Mucosa of rectum (tissue), 2 donors: ENCODE results near the gene KCTD18.

ENCODE experiments used
- H3K27ac ChIP-seq, 2 donors: one replicate each; pipeline ENCODE4 v1.7.0; 2013; ENCODE audit warnings: inconsistent platforms in 2 of 2, low read depth in 2 of 2, low read length in 2 of 2
- H3K27me3 ChIP-seq, 2 donors: one replicate each; pipeline ENCODE4 v1.7.0; 2013; ENCODE audit warnings: low read length in 2 of 2; ENCODE audit not compliant: control insufficient read depth in 2 of 2, insufficient read depth in 2 of 2
- H3K36me3 ChIP-seq, 2 donors: one replicate each; pipeline ENCODE4 v1.7.0; 2013; ENCODE audit warnings: low read length in 2 of 2; ENCODE audit not compliant: control insufficient read depth in 2 of 2, insufficient read depth in 2 of 2
- H3K4me1 ChIP-seq, 2 donors: one replicate each; pipeline ENCODE4 v1.7.0; 2013; ENCODE audit warnings: low read length in 2 of 2, mild to moderate bottlenecking in 1 of 2; ENCODE audit not compliant: control insufficient read depth in 2 of 2, insufficient read depth in 2 of 2
- H3K4me3 ChIP-seq, 2 donors: one replicate each; pipeline ENCODE4 v1.7.0; 2013; ENCODE audit warnings: low read length in 2 of 2
- H3K9ac ChIP-seq, 2 donors: one replicate each; pipeline ENCODE4 v1.7.0; 2013; ENCODE audit warnings: low read length in 2 of 2, low read depth in 1 of 2, mild to moderate bottlenecking in 1 of 2
- H3K9me3 ChIP-seq, 2 donors: one replicate each; pipeline ENCODE4 v1.7.0; 2013; ENCODE audit warnings: low read length in 2 of 2; ENCODE audit not compliant: control insufficient read depth in 2 of 2
- donor health status: healthy.
- donor health status: Normal muscosa, but diverticular disease.

Gene KCTD18

DNA sequence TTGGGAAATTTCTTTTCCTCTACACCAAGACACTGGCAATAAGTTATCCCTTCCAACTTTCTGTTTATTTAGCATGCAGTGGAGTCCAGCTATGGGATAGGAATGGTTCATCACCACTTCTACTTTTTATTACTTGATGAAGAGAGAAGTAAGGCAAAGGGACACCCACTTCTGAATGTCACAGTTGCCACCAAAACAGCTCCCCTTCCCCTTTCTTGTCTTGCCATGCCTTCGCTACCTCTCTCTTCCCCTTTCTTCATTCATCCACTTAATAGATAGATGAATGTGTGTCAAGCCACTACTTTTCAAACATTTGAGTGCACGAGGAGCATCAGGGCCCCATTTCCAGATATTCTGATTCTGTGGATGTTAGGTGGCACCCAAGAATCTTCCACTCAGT lies 59.6 kb downstream of the KCTD18 start:
- Histone ChIP-seq H3K9ac (no peak overlapping the region), H3K27me3 (no peaks in the 10 kb centered on the region), H3K27ac (no peak overlapping the region), H3K9me3 (no peaks in the 10 kb centered on the region), H3K4me1 (no peaks in the 10 kb centered on the region), H3K36me3 (peaks cover 7 to 17% of the 10 kb centered on the region in 2 donors), H3K4me3 (no peak overlapping the region)

DNA sequence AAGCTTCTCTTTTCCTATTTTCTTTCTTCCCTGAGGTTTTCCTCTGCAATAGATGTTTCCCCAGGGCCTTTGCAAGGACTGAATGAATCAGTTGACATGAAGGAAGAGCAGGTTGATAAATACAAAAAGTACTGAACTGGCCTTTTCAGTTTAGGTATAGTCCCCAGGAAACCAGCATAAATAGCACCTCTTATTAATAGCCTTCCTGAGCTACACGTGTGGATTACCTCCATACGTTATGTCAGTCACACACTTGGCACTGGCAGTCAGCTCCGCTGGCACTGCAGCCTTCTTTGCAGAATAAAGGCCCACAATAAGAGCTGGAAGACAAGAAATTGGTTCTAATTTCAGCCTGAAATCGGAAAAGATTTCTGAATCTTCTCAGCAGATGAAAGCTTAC lies 60.7 kb downstream of the KCTD18 start:
- Histone ChIP-seq H3K9ac (no peak overlapping the region), H3K9me3 (no peaks in the 10 kb centered on the region), H3K27ac (no peak overlapping the region), H3K4me1 (no peaks in the 10 kb centered on the region), H3K27me3 (no peaks in the 10 kb centered on the region), H3K36me3 (peaks cover 7 to 21% of the 10 kb centered on the region in 2 donors), H3K4me3 (no peak overlapping the region)

DNA sequence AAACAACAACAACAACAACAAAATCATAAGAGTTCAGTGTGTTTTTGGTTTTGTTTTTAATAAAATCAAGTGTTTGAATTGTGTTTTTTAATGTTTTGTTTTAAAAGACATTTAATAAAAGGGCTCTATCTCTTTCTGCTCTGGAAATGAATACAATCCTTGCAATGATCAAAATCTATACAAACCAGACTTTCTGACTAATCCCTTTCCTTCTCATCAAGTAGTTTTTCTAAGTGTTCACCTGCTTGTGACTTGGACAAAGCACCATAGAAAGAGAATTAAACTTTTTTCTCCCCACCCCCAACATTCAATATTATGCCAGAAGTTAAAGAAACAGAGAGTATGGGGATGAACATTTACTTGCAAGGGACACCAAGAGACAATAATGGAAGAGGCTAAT lies 61.4 kb downstream of the KCTD18 start:
- Histone ChIP-seq H3K9ac (no peak overlapping the region), H3K4me1 (no peaks in the 10 kb centered on the region), H3K9me3 (no peaks in the 10 kb centered on the region), H3K27me3 (no peaks in the 10 kb centered on the region), H3K27ac (no peak overlapping the region), H3K4me3 (no peak overlapping the region), H3K36me3 (peaks cover 7 to 21% of the 10 kb centered on the region in 2 donors)

DNA sequence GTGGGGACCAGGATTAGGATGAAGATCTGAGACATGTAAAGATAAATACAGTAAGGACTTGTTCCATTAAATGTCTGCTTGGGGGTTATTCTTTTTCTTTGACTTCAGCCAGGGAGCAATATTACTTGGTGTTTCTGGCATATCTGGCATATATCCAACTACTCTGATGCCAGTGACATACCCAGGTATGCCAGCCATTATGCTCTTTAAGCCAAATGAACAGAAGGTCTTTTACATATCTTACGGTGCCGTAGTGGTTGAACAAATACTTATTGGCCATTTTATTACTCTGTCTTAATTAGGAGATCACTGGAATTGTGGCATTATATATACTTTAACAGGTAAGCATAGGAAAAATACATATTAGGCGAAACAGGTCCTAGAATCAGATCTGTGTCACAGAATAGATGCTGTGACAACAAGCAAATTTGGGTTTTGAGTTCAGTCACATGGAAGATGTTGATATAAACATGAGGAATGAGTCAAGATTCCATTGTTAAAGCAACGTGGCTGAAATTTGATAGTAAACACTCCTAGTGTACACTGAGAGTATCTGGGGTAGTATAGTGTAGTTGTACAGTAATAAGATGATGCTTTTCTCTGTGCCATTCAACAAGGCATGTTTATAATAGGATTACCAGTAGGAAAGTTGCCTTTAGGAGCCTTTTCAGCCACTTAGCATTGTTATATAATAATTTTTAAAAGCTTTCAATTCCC lies 62.6 kb downstream of the KCTD18 start:
- Histone ChIP-seq H3K9ac (no peak overlapping the region), H3K36me3 (peaks cover 7 to 22% of the 10 kb centered on the region in 2 donors)

DNA sequence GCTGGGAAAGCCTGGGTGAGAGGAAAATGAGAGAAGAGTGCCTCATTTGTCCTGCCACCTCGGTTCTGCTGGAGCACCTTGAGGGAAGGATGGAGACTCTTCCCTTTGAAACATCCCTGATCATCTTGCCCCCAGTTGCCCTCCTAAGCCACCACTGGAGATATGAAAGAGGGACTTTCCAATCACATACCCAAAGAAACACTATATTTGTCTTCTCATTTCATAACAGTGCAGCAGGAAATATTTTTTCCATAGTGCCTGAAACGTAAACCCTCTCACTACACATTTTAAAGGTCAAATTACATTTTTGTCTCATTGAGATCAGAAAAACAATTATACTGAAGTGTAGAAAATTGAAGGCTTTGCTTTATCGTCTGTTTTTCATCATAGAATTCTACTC lies 63.3 kb downstream of the KCTD18 start:
- H3K9ac ChIP-seq = no peak overlapping the region
- no peak overlapping the region for H3K27ac ChIP-seq
- no peaks in the 10 kb centered on the region for H3K4me1 ChIP-seq
- H3K9me3 ChIP-seq = no peaks in the 10 kb centered on the region
- no peak overlapping the region for H3K4me3 ChIP-seq
- H3K36me3 ChIP-seq = peaks cover 9 to 28% of the 10 kb centered on the region in 2 donors
- H3K27me3 ChIP-seq = no peaks in the 10 kb centered on the region

More for the DNA sequence above, 62.6 kb downstream of the KCTD18 start:
- no peaks in the 10 kb centered on the region for H3K27me3 ChIP-seq
- H3K27ac ChIP-seq = no peak overlapping the region
- no peaks in the 10 kb centered on the region for H3K4me1 ChIP-seq
- no peaks in the 10 kb centered on the region for H3K9me3 ChIP-seq
- H3K4me3 ChIP-seq = no peak overlapping the region

DNA sequence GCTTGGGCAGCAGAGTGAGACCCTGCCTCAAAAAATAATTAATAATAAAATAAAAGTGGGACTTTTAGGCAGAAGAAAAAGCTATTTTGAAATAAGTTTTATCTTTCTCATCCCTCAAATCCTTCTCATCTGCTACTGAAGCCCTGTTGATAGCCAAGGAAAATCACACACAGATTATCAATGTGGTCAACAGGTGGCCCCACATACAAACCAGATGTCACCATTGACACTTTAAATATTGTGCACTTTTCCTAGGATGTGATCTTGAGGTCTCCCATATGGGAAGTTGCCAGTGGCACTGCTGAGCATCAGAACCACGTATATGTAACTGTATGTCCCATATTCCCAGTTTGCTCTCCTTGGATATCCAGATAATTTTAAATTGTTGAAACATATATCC lies 64.6 kb downstream of the KCTD18 start:
- Histone ChIP-seq H3K27ac (no peak overlapping the region), H3K4me1 (no peaks in the 10 kb centered on the region), H3K4me3 (no peak overlapping the region), H3K27me3 (no peaks in the 10 kb centered on the region), H3K9me3 (no peaks in the 10 kb centered on the region), H3K9ac (no peak overlapping the region), H3K36me3 (peaks cover 2 to 31% of the 10 kb centered on the region in 2 donors)

DNA sequence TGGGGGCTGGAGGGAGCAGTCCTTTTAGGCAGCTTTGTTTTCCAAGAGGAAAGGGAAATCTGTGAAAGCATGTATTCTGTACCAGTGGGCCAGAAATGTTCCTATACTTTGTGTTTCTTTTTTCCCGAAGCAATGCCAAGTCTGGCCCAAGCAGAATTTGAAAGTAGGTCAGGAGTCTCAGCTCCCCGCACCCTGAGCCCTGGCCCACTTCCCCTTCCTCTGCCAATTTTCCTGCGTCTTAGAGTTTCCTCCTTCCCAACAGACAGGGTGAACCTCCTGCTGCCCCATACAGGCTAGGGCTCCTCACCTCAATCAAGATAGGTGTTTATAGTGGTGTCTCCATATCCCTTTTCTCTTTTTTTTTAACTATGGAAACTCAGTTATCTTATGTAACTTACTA lies 65.3 kb downstream of the KCTD18 start:
- H3K36me3 ChIP-seq = peaks cover 2 to 34% of the 10 kb centered on the region in 2 donors
- H3K9ac ChIP-seq = no peak overlapping the region

DNA sequence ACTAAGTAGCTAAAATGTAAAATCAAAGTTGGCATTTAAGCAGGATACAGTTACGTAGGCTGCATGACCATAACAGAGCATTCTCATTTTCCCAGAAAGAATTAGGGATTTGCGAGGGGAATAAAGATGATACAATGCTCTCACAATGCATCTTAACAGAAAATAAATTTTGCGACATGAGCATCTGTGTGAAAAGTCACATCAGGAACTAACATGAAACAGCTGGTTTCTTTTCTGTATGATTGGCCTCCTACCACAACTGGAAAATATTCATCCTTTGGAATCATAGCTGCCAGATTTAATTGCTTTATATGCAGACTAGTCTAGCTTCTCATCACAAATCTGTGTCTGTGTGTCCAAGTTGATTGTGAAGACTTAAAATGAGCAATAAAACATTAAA lies 66.0 kb downstream of the KCTD18 start:
- no peaks in the 10 kb centered on the region for H3K27me3 ChIP-seq
- H3K9ac ChIP-seq = no peak overlapping the region
- no peak overlapping the region for H3K27ac ChIP-seq
- no peak overlapping the region for H3K4me3 ChIP-seq
- H3K4me1 ChIP-seq = no peaks in the 10 kb centered on the region
- no peaks in the 10 kb centered on the region for H3K9me3 ChIP-seq
- H3K36me3 ChIP-seq = peaks cover 2 to 34% of the 10 kb centered on the region in 2 donors

More for the DNA sequence above, 65.3 kb downstream of the KCTD18 start:
- Histone ChIP-seq H3K27me3 (no peaks in the 10 kb centered on the region), H3K4me1 (no peaks in the 10 kb centered on the region), H3K4me3 (no peak overlapping the region), H3K27ac (no peak overlapping the region), H3K9me3 (no peaks in the 10 kb centered on the region)

DNA sequence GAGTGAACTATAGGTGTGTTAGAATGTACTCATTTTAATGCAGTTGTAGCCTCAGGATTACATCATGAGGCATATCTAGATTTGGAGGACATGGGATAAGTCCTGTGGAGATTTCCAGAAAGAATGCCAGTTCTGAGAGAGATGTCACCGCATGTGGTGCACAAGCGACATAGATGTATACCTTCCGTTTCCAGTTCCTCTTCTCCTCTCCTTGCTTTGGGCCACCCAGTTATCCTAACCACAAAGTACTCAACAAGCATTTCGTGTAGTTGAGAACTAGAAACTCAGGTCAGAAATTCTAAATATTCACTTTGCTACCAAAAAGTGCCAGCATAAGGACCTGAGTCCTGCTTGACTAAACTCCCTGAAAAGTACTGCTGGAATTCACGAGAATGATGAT lies 66.5 kb downstream of the KCTD18 start:
- Histone ChIP-seq H3K9me3 (no peaks in the 10 kb centered on the region), H3K36me3 (peaks cover 2 to 34% of the 10 kb centered on the region in 2 donors), H3K27ac (no peak overlapping the region), H3K9ac (no peak overlapping the region), H3K27me3 (no peaks in the 10 kb centered on the region), H3K4me1 (no peaks in the 10 kb centered on the region), H3K4me3 (no peak overlapping the region)

DNA sequence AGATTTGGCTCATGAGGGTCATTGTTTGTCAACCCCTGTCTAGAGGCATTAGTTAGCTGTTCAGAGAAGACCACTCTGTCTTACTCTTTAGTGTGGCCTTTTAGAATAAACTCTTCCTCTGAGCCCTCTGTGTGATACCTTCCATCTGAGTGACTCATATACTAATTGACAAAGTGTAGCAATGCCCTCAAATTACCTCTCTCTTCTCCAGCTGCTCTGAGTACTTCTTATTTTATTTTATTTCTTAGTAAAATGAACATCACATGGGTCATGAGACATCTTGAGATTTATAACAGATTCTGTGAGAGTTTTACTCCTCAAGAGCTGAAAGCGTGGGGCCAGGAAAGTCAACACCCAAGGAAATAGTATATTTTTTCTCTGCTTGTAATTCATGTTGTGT lies 67.4 kb downstream of the KCTD18 start:
- Histone ChIP-seq H3K4me3 (no peak overlapping the region), H3K27me3 (no peaks in the 10 kb centered on the region), H3K27ac (no peak overlapping the region), H3K9me3 (no peaks in the 10 kb centered on the region), H3K4me1 (no peaks in the 10 kb centered on the region), H3K9ac (no peak overlapping the region), H3K36me3 (peaks cover 2 to 35% of the 10 kb centered on the region in 2 donors)
